ENCODE data around the gene ITIH4. TPM values are rescaled to one million over a fixed set of nuclear protein-coding genes. Genes with fewer than 3 reads are reported as not detected.
"Not testable (repeated sequence)": the region's sequence is repeated elsewhere in the genome, so short reads cannot be mapped to it uniquely, and the experiment has no call there.

The ITIH4 gene
- polyA plus RNA-seq, 1 donor, result 32.4 TPM

DNA sequence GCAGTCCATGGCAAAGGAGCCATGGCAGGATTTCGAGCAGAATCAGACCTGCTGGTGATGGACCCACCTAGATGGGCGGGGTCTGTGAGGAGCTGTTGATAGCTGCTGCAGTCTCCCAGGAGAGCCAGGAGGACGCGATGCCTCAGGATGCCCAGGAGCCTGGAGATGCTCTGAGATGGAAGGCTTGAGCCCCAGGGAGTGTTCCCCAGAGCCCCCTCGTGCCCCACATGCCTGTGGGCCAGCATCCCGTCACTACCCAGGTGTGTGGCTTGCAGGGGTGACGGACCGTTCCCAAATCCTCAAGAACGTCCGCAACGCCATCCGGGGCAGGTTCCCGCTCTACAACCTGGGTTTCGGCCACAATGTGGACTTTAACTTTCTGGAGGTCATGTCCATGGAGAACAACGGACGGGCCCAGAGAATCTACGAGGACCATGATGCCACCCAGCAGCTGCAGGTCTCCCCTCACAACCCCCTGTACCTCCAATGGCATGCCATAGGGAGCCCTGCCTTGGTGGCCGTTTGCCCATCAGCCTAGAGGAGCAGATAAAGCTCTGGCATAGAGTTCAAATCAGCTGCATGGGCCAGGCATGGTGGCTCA lies 46.4 kb downstream of the ITIH4 start:
- no peak for DNase-seq (ENCODE audit: low read depth)

DNA sequence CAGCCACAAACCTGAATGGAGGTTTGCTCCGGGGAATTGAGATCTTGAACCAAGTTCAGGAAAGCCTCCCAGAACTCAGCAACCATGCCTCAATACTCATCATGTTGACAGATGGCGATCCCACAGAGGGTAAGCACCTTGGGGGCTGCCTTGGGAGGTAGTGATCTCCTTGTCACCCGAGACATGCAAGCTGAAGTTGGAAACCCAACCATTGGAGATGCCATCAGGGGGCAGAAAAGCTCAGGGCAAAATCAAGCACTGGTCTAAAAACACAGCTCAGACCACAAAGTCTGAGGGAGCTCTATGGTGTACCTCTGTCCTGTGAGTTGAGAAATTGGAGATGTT lies 47.3 kb downstream of the ITIH4 start:
- no peak for DNase-seq (ENCODE audit: low read depth)

DNA sequence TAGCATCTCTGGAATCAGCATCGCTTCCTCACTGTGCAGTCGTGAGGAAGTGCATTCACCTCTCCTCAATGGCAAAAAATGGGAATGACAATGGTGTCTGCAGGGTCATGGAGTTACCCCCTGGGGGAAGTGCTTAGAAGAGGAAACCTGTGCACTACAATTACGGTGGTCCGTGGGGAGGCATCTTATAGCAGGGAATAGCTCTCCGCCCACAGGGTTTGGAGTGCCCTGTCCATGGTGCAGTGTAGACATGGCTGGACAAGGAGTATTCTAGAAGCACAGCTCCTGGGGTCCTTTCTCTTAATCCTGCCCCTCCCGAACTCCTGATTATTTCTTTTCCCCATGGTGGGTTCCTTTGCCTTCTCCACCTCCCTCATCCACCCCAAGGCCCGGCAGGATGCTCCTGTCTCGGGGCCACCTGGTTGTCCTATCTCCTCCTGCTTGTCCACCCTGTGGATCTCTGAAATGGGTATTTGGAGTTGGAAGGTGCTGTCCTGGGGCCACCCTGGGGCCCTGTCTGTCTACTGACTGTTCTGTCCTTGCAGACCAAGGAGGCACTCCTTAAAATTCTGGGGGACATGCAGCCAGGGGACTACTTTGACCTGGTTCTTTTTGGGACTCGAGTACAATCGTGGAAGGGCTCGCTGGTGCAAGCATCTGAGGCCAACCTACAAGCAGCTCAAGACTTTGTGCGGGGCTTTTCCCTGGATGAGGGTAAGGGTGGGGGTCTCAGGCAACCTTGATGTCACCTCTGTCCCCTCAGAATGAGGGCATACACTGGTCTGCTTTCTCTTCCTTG lies 47.9 kb downstream of the ITIH4 start:
- no peak for DNase-seq (ENCODE audit: low read depth)

DNA sequence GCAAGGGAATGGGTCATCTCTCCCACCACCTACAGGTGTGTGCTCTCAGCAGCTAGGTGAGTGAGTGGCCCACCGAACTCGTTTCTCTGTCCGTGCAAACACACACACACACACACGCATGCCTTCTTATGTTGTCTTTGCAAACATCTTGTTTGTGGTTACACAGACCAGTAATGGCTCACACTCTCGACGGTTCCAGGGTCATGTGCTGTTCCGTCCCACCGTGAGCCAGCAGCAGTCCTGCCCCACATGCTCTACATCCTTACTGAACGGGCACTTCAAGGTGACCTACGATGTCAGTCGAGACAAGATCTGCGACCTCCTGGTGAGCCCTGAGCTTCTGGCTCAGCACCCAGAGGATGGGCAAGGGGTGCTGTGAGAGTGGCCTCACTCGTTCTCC lies 48.7 kb downstream of the ITIH4 start:
- no peak for DNase-seq (ENCODE audit: low read depth)

DNA sequence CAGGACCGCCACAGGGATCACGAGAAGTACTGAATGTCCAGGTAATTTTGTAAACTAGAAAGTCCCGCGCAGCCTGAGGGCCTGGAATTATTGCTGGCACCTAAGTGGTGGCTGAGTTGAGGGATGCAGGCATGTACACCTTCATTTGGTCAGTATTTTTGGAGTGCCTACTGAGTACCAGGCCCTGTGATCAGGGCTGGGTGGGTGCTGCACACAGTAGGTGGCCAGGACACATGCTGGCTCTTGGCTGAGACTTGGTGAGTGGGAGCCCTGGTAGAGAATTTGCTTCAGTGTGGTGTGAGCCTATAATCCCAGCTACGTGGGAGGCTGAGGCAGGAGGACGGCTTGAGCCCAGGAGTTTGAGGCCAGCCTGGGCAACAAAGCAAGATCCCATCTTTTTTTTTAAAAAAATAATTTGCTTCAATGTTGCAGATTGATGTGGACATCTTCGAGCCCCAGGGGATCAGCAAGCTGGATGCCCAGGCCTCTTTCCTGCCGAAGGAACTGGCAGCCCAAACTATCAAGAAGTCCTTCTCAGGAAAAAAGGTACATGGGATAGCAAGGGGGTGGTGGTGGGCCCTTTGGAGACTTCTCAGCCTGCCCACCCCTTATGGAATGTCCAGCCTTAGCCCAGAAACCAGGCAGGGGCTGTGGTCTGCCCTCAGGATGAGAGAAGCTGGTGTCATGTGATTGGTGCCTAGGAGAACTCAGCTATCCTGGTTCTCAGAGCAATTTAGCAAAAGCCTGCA lies 50.5 kb downstream of the ITIH4 start:
- no peak for DNase-seq (ENCODE audit: low read depth)

DNA sequence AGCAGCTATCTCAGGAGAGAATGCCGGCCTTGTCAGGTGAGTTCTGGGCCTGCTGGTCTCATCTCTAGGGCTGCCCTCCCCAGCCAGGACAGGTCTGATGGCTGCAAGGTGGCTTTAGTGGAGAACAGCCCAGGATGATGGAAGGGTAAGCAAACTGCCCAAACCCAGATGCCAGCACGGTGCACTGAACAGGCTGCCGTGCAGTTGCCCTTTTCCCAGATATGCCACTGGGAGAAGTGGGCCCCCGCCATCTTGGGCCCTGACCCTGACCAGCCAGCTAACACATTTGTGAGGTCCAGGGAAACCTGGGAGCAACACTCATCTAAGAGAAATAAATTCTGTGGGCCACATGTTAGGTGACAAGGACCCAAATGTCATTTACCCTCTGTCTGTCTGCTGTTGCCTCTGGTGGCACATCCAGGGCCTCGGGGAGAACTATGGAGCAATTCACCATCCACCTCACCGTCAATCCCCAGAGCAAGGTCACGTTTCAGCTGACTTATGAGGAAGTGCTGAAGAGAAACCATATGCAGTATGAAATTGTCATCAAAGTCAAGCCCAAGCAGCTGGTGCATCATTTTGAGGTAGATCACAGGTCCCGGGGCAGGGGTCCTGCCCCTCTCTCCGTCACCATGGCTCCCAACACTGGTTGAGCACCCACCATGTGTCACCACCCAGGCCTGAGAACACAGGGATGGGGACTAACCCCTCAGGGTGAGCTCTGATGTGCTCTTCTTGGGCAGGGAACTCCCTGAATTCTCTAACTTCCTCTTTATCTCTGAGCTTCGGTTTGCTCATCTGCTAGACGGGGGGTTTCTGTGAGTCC lies 51.2 kb downstream of the ITIH4 start:
- no peak for DNase-seq (ENCODE audit: low read depth)

DNA sequence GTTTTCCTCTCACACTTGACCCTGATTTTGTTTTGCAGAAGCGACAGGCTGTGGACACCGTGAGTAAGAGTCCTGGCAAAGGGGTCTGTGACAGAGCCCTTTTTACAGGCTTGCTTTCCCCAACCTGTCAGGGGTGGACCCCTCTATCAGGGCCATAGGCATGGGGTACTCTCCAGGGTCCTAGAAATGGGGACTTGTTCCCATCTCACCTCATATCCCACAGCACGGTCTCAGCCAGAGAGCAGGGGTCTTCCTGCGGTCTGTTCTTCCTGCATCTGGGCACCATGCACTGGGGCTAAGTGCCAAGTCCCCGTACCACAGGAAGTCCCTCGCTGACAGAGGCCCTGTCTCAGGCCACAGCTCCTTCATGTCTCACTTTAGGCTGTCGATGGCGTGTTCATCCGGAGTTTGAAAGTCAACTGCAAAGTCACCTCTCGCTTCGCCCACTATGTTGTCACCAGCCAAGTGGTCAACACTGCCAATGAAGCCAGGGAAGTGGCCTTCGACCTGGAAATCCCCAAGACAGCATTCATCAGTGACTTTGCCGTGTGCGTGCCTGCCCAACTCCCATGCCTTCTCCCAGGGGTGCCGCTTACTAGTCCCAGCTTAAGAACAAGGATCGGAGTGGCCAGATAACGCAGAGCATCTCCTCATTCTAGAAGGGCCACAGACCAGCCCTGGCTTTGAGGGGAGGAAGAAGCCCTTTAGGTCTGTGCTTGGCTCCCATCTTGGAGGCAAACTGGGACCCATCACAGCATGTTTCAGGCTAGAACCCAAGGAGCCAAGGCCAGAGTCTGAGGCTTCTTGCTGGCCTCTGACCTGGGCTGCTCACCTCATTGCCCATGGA lies 52.3 kb downstream of the ITIH4 start:
- DNase-seq (ENCODE audit: low read depth), result no peak

DNA sequence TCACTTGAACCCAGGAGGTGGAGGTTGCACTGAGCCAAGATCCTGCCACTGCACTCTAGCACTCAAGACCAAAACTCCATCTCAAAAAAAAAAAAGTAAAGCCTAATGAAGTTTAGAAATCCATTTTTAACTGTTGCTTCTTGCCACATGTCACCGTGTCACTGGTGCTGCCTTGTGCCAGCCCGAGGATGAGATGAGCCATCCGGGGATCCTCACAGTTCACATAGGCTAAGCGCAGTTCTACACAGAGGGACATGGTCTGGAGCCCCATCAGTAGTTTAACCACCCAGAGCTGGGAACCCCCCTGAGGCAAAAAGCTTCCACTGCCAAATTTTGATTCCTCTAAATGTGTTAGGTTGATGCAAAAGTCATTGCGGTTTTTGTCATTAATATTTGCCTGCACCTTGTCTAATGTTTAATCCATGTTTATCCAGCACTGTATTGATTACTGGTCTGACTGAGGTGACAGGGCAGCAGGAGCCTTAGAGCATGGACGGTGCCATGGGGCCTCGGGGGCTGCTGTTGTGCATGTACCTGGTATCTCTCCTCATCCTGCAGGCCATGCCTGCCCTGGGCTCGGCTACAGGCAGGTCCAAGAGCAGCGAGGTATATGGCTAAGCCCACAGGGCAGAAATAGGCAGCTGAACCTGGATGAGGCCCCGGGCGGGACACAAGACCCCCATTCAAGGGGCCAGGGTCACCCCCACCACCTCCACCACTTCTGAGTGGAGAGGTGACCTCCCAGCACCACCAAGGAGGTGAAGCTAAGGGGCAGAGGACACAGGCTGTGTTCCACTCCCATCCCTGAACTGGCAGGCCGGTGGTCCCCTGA lies 53.1 kb downstream of the ITIH4 start, which contains the start of gene ITIH1:
ITIH1 (plus strand) TSS at position 473 of the 832 bp plus-strand sequence; CDS start at position 490, 17 bp downstream.
- no peak for DNase-seq (ENCODE audit: low read depth)

DNA sequence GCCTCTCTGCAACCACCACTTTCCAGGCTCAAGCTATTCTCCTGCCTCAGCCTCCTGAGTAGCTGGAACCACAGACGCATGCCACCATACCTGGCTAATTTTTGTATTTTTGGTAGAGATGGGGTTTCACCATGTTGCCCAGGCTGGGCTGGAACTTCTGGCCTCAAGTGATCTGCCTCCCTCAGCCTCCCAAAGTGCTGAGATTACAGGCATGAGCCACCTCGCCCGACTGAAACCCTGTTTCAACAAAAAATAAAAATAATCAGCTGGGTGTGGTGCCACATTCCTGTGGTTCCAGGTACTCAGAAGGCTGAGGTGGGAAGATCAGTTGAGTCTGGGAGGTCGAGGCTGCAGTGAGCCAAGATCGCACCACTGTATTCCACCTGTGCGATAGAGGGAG lies 54.0 kb downstream of the ITIH4 start:
- DNase-seq (ENCODE audit: low read depth), result not testable (repeated sequence)

DNA sequence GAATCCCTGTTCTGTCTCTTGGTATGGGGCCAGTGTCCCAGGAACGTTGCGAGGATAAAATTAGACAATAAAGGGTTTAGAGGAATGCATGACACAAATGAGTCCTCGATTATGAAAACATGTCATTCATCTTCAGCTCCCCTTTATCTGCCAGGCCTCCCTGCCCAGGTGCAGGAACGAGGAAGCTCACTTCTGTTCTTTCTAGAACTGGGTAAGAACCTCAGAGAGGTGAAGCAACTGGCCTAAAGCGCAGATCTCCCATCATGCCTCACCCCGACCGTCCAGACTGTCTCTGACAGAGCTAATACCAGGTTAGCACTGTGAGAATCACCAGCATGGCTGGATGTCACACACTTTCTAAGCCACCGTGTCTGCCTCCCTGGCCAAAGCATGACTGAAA lies 54.6 kb downstream of the ITIH4 start:
- DNase-seq (ENCODE audit: low read depth), result no peak

DNA sequence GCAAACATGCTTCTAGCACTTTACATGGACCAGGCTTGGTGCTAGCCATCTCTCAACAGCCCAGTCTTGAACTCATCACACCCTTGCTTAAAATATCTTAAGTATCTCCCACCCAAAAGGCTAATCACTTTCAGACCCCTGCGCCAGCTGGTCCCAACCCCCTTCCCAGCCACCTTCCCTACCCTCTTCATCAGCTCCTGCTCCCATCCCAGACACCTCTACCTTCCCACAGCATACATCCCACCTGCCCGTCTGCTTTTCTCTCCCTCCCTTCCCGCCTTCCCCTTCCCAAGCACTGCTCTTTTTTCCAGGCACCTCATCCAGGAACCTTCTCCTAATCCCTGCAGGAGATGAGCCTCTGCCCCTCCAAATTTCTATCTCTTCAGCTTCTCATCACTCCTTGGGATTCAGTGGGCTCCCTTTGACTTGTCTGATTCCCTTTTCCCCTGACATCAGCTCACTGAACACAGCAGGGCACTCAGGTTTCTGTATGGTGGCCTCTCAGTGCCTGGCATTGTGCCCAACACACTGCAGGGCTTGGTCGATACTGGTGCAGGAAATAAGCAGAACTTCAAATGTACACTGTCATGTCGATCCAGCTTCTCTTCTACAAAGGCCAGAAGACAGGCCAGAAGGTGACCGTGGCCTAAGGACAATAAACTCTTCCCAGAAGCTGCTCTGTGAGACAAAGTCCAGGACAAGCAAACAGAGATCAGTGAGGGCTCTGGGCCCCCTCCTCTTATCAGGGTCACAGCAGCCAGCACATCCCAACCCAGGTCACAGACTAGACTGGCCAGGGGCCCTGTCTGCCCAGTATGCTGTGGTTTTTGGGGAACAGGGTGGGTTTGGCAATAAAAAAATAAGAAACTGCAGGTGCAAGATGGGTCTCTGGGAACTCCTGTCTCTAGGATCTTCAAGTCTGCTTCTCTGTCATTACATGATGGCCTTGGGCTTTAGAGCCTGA lies 55.3 kb downstream of the ITIH4 start:
- DNase-seq (ENCODE audit: low read depth), result no peak

DNA sequence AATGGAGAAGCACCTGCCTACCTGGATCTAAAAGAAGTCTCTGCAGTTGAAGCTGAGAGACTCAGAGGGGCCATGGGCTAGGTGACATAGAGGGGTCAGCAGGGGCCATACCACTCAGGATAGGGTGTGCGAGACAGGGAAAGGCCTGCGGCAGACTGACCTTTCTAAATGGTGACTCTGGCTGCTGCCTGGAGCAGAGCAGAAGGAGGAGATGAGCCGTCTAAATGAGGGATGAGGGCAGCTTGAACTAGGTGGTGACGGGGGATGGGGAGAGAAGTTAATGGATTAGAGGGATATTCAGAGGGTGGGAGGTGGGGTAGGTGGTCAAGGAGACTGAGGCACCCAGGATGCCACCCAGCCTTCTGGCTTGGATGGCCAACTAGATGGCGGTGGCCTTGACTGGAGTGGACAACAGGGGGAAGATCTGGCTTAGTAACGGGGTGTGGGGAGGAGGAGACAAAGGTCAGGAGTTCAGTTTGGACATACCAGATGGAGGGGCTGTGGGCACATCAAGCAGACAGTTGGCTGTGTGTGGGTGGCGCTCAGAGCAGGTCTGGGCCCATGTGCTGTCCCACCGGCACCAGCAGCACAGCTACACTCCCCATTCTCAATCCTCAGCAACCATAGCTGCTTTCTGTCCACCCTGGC lies 56.3 kb downstream of the ITIH4 start:
- no peak for DNase-seq (ENCODE audit: low read depth)

DNA sequence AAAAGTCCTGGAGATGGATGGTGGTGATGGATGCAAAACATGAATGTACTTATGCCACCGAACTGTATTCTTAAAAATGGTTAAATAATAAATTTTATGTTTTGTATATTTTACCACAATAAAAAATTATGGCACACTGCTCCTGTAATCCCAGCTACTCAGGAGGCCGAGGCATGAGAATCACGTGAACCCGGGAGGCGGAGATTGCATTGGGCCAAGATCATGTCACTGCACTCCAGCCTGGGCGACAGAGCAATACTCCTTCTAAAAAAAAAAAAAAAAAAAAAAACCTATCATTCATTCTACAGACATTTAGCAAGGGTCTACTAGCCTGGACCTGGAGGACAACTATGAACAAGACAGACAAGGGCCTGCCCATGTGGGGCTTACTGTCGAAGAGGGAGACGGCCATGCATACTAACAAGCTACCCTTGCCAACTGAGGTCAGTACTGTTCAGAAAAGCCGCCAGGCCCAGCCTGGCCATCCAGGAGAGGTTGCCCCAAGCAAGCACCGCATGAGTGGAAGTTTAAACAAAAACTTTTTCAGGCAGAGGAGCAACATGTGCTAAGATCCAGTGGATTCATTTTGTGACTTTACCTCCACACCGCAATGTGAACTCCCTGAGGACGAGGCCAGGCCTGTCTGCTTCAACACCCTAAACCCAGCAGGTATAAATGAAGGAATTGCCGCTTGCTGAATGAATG lies 57.0 kb downstream of the ITIH4 start:
- DNase-seq (ENCODE audit: low read depth), result no peak

DNA sequence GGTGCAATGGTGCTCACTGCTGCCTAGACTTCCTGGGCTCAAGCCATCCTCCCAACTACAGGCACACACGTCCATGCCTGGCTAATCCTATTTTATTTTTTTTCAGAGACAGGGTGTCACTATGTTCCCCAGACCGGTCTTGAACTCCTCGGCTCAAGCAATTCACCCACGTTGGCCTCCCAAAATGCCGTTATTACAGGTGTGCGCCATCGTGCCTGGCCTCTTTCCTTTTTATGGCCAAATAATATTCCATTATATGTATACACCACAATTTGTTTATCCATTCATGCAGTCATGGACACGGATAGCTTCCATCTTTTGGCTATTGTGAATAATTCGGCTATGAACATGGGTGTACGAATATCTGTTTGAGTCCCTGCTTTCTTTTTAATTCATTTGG lies 58.8 kb downstream of the ITIH4 start:
- DNase-seq (ENCODE audit: low read depth), result no peak

DNA sequence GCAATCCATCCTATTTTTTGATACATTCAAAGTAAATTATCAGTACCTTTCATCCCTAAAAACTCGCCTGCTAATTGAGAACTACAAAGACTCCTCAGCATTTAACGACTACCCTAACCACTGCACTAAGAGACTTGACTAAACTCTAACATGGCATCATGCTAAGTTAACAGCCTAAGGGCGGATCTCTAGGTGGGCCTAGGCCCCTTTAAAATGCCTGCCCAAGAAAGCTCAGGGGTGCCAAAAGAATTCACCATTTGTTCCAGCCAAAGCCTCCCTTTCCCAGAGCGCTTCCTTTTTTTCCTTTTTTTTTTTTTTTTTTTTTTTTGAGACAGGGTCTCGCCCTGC lies 59.2 kb downstream of the ITIH4 start:
- DNase-seq (ENCODE audit: low read depth), result no peak

DNA sequence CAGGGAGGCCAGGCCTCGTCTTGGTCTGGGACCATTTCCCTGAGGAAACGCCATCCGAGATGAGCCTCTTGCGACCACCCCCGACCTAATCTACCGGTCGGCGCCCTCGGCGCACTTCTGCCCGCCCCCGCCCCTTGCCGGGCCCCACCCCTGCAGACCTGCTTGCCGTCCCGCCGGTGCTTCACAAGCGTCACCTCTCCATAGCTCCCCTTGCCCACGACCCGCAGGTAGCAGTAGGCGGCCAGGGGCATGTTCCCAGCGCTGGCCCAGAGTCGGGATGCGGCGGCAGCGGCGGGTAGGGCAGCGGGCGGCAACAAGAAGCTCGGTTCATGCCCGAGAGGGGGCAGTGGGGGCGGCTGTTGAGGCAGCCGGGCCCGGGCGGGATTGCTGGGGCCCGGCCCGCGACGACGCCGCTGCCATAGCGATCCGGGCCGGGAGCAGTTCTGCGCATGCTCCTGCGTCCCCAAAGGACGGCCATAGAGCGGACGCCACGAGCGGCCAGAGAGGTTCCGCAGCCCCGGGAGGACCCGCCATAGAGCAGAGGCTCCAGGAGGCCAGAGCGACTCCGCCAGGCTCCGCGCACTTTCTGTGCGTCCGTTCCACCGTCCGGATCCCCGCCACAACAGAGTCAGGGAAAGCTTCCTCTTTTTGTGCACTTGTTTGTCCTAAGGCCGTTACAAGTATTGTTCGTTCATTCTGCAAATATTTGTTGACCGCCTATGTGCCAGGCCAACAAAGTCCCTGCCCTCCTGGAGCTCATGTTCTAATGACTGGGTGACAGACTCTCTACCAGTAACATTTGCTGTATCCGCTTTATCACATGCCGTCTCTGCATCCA lies 59.8 kb downstream of the ITIH4 start, which contains the start of gene NEK4:
NEK4 (minus strand) TSS at position 445 of the 838 bp plus-strand sequence; CDS start at position 251, 194 bp downstream.
- peak; percentile 75 for DNase-seq (ENCODE audit: low read depth)

Data from forelimb muscle (tissue), 1 donor.